Spleen (tissue), 11 donors: ENCODE results near the gene CBLL1. TPM values are rescaled to one million over a fixed set of nuclear protein-coding genes. Genes with fewer than 3 reads are reported as not detected.

ENCODE experiments used
- DNase-seq: peaks from one replicate; pipeline ENCODE4 v3.0.0-alpha.2; 2020
- H3K27ac ChIP-seq, 8 donors: fragments of 200-600 bp; sonication (generic) in 7 of 8; 1 replicate in 4 of 8; 2 replicates in 4 of 8; pipeline versions ENCODE4 v1.5.0 to v1.8.0; 2016 to 2021; ENCODE audit warnings: inconsistent platforms in 4 of 8, mild to moderate bottlenecking in 4 of 8, moderate library complexity in 1 of 8
- H3K27me3 ChIP-seq, 7 donors: fragments of 200-600 bp; sonication (generic) in 6 of 7; replicated peaks in 1 of 7; 1 replicate in 4 of 7; 2 replicates in 3 of 7; pipeline versions ENCODE4 v1.5.0 to v1.8.0; 2016 to 2021; ENCODE audit warnings: inconsistent platforms in 3 of 7, mild to moderate bottlenecking in 1 of 7
- H3K36me3 ChIP-seq, 6 donors: fragments of 200-600 bp; sonication (generic) in 5 of 6; 1 replicate in 4 of 6; 2 replicates in 2 of 6; pipeline versions ENCODE4 v1.5.0 to v1.8.0; 2016 to 2021; ENCODE audit warnings: inconsistent platforms in 2 of 6
- H3K4me1 ChIP-seq, 6 donors: fragments of 200-600 bp; sonication (generic) in 5 of 6; 1 replicate in 3 of 6; 2 replicates in 3 of 6; pipeline versions ENCODE4 v1.5.0 to v1.8.0; 2016 to 2021; ENCODE audit warnings: inconsistent platforms in 3 of 6
- H3K4me3 ChIP-seq, 8 donors: fragments of 200-600 bp; sonication (generic) in 7 of 8; 1 replicate in 4 of 8; 2 replicates in 4 of 8; pipeline versions ENCODE4 v1.5.0 to v1.8.0; 2016 to 2021; ENCODE audit warnings: inconsistent platforms in 4 of 8, mild to moderate bottlenecking in 4 of 8, moderate library complexity in 2 of 8
- H3K9me3 ChIP-seq, 8 donors: fragments of 200-600 bp; sonication (generic) in 7 of 8; 1 replicate in 4 of 8; 2 replicates in 4 of 8; pipeline versions ENCODE4 v1.5.0 to v1.8.0; 2016 to 2021; ENCODE audit warnings: inconsistent platforms in 4 of 8
- POLR2A ChIP-seq, 3 donors: fragments of 450-650 bp; IDR thresholded peaks; one replicate each; pipeline ENCODE4 v1.5.1; 2017; ENCODE audit warnings: antibody characterized with exemption in 3 of 3, mild to moderate bottlenecking in 1 of 3
- POLR2AphosphoS5 ChIP-seq, 3 donors: sonication (generic); formaldehyde crosslinking; IDR thresholded peaks; one replicate each; pipeline ENCODE4 v1.5.1; 2017; ENCODE audit warnings: antibody characterized with exemption in 3 of 3
- WGBS, 5 donors: extraction: QIAGEN DNeasy Blood & Tissue Kit in 3 of 5; methylation state at CpG; one replicate each; pipeline versions ENCODE4 v1.1.5 to v1.1.7; 2013 to 2018; 5-methylcytosine and 5-hydroxymethylcytosine counted together
- intact Hi-C: fragments of 100-400 bp; cut with DNase I; formaldehyde crosslinking; loops from one replicate; pipeline ENCODE4 v1.15.0; 2023; ENCODE audit warnings: low total_unique reads
- polyA plus RNA-seq, 3 donors: library from polyadenylated mRNA; stranded (reverse); fragments of 200-250 nt; gene quantifications; one replicate each; pipeline ENCODE4 v1.2.1, GENCODE V29; 2013
- total RNA-seq, 7 donors: library from RNA; depleted of rRNA in 3 of 7; stranded (reverse); fragments of >200 nt in 3 of 7; fragmentation: NEBNext Ultra II Directional in 4 of 7; extraction: Animal tissue kit (Norgen Biotek cat#: 25700) in 4 of 7; gene quantifications; one replicate each; pipeline versions ENCODE4 v1.1.0 to v1.2.1, GENCODE V29; 2016 to 2021
- TF ChIP-seq, protein P1 (sequence below), 11 experiments: fragments of 200-600 bp in 7 of 11; fragments of 450-650 bp in 4 of 11; sonication (generic) in 4 of 11; IDR thresholded peaks in 8 of 11; conservative IDR thresholded peaks in 3 of 11; 1 replicate in 7 of 11; 2 replicates in 4 of 11; pipeline versions ENCODE4 v1.4.0 to v1.8.0; 2016 to 2021; ENCODE audit warnings: antibody characterized with exemption in 11 of 11, inconsistent platforms in 4 of 11, mild to moderate bottlenecking in 1 of 11
- donor health status: healthy with polysubstance abuse.
- donor health status: DM: no; HTN: no; CAD: no; lungs with moderate emphysema.
- donor health status: DM: no; HTN: no; CAD: no.
- donor health status: Bipolar disorder and iron deficiency.
- donor health status: healthy.
- donor health status: DM: no; HTN: no; CAD: no.
- donor health status: DM: yes; HTN: yes; CAD: no.

CBLL1 gene
- total and polyA plus RNA-seq, 10 donors = 5.4 to 41.0 (median 31.1) TPM

DNA sequence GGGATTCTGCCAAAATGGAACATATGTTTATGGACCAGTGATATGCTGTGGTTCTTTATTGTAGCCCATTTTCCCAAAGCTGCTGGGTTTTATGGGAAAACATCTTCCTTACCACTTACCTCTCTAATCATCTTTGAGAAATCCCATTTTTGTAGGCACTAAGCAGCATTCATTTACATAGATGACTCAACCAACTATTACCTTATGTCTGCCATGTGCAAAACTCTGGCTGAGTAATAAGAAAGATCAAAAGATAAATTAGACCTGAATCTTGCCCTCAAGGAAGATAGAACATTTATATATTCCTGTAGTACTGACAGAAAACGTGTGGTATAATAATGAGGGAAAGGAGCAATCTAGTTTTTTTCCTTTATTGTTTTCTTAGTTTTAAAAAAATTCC, 24.3 kb downstream of the CBLL1 start:
- Histone ChIP-seq H3K27me3 (no peaks in the 10 kb centered on the region), H3K36me3 (no peaks in the 10 kb centered on the region), H3K27ac (no peak overlapping the region), H3K4me1 (no peaks in the 10 kb centered on the region), H3K9me3 (no peaks in the 10 kb centered on the region), H3K4me3 (no peak overlapping the region)
- 73 to 80% (median 74%) methylated on average over 1 of the region's 1 CpG for WGBS, 5 donors
- TF ChIP-seq, protein P1, sequence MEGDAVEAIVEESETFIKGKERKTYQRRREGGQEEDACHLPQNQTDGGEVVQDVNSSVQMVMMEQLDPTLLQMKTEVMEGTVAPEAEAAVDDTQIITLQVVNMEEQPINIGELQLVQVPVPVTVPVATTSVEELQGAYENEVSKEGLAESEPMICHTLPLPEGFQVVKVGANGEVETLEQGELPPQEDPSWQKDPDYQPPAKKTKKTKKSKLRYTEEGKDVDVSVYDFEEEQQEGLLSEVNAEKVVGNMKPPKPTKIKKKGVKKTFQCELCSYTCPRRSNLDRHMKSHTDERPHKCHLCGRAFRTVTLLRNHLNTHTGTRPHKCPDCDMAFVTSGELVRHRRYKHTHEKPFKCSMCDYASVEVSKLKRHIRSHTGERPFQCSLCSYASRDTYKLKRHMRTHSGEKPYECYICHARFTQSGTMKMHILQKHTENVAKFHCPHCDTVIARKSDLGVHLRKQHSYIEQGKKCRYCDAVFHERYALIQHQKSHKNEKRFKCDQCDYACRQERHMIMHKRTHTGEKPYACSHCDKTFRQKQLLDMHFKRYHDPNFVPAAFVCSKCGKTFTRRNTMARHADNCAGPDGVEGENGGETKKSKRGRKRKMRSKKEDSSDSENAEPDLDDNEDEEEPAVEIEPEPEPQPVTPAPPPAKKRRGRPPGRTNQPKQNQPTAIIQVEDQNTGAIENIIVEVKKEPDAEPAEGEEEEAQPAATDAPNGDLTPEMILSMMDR (IDR thresholded peaks at IDR 0.05 in 8 of 11, conservative IDR thresholded peaks at IDR 0.05 in 3 of 11) = no peak
- TF ChIP-seq POLR2AphosphoS5 (IDR thresholded peaks at IDR 0.05) (no peak), POLR2A (IDR thresholded peaks at IDR 0.05) (no peak)
- DNase-seq = no peak
- intact Hi-C loops = no loop called here

DNA sequence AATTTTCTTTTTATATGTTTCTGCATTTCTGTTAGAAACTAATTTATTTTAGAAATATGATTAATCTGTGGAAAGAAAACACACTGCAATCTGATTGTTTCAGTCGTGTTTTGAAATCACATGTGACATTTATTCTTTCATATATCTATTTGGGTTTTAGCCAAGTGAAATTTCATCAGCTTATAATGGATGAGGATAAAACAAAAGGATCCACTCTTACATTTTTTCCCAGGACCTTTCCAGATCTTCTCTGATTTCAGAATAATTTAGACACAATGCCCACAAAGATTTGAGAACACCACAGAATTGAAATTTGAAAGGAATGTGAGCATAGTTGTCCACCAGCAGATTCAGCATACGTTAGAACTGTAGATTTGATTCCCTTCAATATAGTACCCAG, 29.1 kb downstream of the CBLL1 start:
- Histone ChIP-seq H3K4me3 (no peak overlapping the region), H3K4me1 (no peaks in the 10 kb centered on the region), H3K27me3 (no peaks in the 10 kb centered on the region), H3K27ac (no peak overlapping the region), H3K9me3 (no peaks in the 10 kb centered on the region), H3K36me3 (no peaks in the 10 kb centered on the region)
- DNase-seq = no peak
- TF ChIP-seq, protein P1 (IDR thresholded peaks at IDR 0.05 in 8 of 11, conservative IDR thresholded peaks at IDR 0.05 in 3 of 11) = no peak
- TF ChIP-seq POLR2A (IDR thresholded peaks at IDR 0.05) (no peak), POLR2AphosphoS5 (IDR thresholded peaks at IDR 0.05) (no peak)
- intact Hi-C loops = no loop called here
- 63 to 73% (median 67%) methylated on average over 2 of the region's 2 CpGs for WGBS, 5 donors

DNA sequence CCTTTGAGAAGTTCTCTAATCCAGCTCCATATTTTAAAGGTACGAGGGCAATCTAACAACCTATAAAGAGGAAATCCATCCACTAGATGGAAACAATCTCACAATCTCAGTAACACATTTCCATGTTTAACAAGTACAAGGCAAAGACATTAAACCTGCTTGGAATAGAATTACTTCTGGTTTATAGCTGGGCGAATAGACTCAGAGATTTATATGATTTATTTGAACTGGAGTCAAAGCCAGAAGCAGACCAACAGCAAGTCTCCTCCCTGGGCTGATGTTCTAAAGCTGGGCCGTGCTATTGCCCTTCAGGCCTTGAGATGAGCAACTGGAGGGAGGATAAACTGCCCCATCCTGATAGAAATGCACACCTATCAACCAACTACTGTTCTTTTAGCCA, 33.8 kb downstream of the CBLL1 start:
- Histone ChIP-seq H3K27ac (no peak overlapping the region), H3K4me1 (no peaks in the 10 kb centered on the region), H3K4me3 (no peak overlapping the region), H3K27me3 (no peaks in the 10 kb centered on the region), H3K9me3 (no peaks in the 10 kb centered on the region), H3K36me3 (no peaks in the 10 kb centered on the region)
- TF ChIP-seq POLR2A (IDR thresholded peaks at IDR 0.05) = no peak
- no peak for TF ChIP-seq POLR2AphosphoS5 (IDR thresholded peaks at IDR 0.05)
- TF ChIP-seq, protein P1 (IDR thresholded peaks at IDR 0.05 in 8 of 11, conservative IDR thresholded peaks at IDR 0.05 in 3 of 11) = no peak
- intact Hi-C loops = no loop called here
- no peak for DNase-seq
- WGBS, 5 donors = 88 to 95% (median 93%) methylated on average over 3 of the region's 3 CpGs

DNA sequence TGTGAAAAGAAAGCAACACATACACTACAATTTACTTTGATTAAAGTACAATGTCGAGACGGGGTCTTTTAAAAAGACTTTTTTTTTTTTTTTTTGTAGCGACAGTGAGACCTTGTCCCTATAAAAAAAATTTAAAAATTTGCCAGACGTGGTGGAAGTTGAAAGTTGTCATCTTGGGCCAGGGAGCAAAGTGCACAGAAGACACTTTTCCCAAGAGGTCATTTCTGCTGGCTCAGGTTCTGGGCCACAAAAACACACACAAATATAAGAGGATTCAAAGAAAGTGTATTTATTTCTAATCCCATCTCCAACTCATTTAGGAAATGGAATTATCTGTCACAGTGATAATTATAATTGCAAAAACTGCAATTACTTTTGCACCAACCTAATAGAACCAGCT, 34.3 kb downstream of the CBLL1 start:
- H3K27ac ChIP-seq = no peak overlapping the region
- no peaks in the 10 kb centered on the region for H3K27me3 ChIP-seq
- no peak overlapping the region for H3K4me3 ChIP-seq
- H3K36me3 ChIP-seq = no peaks in the 10 kb centered on the region
- intact Hi-C loops = no loop called here
- TF ChIP-seq POLR2A (IDR thresholded peaks at IDR 0.05) (no peak), POLR2AphosphoS5 (IDR thresholded peaks at IDR 0.05) (no peak)
- TF ChIP-seq, protein P1 (IDR thresholded peaks at IDR 0.05 in 8 of 11, conservative IDR thresholded peaks at IDR 0.05 in 3 of 11) = no peak
- WGBS, 5 donors = 87 to 93% (median 91%) methylated on average over 4 of the region's 4 CpGs
- no peak for DNase-seq
- H3K9me3 ChIP-seq = no peaks in the 10 kb centered on the region
- H3K4me1 ChIP-seq = no peaks in the 10 kb centered on the region
